Activated T-helper 1 cell treated with Interleukin-2 at 50 U/mL for 16 hours (primary cell): ENCODE results near the gene NRG3.

Experiments
- DNase-seq: peaks from one replicate; pipeline ENCODE4 v3.0.0-alpha.2; 2020; ENCODE audit warnings: low read depth

NRG3 gene

DNA sequence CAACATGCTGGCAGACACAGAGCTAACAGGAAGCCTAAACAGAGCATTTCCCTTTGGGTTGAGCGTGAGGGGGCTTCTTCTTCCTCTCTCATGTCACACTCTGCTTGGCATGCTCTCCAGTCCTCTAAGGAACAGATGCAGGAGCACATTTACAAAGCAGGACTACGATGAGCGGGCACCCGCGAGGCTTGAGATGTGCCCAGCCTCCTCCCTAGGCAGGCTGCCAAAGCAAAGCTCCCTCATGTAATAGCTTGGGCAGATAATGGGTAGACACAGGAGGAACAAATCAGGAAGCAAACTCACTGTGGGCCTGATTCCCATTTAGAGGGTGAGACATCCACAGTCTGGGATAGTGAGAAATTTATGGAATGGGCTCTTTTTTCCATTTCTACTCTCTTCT is 519.1 kb downstream of the NRG3 start:
- DNase-seq = no peak

DNA sequence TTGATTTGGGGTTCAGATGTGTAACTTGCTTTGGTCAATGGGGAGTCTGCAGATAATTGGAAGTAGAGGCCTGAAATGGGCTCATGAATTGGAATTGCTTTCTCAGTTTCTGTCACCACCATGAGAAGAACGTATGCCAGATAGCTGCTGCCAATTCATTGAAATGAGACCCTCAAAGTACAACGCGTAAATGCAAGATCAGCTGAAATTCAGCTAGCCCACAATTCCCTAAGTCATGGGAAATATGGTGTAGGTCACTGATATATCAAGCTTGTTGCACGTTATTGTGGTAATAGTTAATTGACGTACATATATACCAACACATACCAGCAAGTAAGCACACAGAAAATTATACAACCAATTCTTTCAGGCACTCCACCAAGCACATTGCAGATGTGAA is 520.0 kb downstream of the NRG3 start:
- no peak for DNase-seq

DNA sequence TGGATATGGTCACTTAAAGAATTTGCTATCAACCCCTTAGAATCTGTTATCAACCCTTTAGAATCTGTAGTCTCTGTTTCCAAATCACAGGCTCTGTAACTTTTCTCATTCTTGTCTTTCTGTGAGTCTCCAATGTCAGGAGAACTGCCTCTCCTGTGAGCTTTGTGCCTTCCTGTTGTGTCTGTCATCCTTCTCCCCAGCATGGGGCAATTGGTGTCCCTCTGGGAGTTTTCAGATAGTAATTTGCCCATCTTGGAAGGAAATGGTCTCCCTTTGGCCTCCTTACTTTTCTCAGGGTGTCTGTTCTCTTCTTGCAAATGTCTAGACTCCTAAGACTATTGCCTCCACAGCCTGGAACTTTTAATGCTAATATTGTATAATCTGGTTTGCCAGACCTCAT is 521.9 kb downstream of the NRG3 start:
- no peak for DNase-seq

DNA sequence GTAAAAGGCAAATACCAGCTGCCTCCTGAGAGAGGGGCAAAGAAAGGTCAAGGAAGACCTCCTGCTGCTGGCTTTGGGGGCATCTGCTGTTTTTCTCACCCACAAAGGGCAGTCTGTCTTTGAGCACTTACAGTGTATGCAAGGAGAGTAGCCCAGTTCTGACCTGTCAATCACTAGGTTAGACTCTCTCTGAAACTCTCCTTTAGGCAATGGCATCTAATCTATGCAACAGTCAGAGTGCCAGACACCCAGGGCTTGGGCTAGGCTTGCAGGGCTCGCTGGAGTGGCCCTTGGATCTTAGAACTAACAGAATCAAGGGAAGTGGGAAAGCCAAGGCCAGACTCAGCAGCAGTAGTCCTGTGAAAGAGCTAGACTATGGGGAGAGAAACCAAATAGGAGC is 522.9 kb downstream of the NRG3 start:
- DNase-seq = no peak

DNA sequence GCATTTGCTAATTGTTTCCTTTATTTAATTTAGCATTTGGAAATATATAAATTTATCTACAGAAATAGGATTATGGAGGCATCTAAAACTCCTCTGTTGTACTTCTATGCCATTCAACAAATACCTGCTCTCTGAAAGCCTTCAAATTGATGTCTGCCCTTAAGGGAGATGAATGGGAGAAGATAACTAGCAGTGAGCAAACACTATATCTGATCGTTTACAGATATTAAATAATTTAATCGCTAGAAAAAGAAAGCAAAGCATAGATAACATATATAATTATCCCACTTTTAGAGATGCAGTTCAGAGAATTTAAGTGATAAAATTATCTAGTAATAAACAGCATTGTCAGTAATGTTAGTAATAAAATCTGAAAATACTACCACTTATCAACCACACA is 524.9 kb downstream of the NRG3 start:
- DNase-seq = no peak

DNA sequence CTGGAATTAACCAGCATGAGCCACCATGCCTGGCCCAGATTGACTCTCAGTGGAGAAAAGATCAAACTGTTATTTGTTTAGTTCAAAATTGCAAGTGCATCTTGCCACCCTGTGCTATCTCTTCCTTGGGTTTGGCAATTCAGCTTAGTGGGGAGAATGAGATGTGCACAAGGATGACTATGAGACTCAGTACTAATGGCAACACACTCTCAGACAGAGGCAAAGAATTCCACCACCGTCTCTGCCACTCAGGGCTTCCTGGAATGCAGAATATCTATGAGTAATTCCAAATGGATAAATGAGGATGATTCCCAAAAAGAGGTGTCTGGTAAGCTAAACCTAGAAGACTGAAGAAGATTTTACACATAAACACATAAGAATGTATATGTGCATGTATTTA is 525.8 kb downstream of the NRG3 start:
- no peak for DNase-seq

DNA sequence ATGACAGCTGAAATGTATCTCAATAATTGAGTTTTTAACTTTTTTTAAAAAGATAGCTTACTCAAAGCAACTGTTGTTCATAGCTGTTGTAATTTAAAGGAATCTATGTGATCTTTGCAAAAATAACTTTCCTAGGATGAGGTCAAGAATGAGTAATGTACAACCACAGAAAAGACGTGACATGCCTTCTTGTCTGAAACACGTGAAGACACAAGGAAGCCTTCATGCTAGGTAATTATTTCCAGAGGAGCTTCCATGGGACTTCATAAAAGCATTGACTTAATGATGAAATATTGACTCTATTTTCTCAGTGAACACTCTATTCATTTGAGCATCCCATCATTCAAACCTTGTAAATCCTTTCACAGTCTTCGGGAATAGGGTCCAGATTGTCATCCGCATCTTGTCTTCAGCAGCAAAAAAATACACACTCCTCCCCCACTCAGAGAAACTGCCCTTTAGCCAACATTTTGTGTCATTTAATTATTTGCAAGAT is 528.0 kb downstream of the NRG3 start:
- no peak for DNase-seq

GRCh38 chr10:82409671-82410070 is 534.7 kb downstream of the NRG3 start:
- DNase-seq = no peak

- no peak for DNase-seq
These were observed 536.4 kb downstream of the NRG3 start for GRCh38 chr10:82411416-82411815.

- DNase-seq = no peak
These were observed 545.0 kb downstream of the NRG3 start for GRCh38 chr10:82420001-82420400.

GRCh38 chr10:82429302-82429701 is 554.3 kb downstream of the NRG3 start:
- DNase-seq = no peak

DNA sequence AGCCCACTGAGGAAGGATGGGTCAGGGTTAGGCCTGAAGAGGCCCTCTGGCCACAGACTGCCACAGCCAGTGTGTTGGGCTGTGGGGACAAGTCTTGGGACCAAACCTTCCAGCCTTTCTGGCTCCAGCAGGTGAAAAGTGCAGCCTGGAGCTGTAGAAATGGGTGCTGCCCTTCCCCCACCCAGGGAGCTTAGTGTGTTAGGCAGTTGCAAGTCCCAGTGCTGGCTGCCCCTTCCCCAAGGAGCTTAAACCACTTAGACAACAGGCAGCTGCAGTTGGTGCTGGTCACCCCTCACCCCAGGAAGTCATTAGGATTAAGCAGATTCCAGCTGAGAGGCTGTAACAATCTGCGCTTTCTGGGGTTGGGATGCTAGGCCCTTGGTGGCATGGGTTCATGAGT is 563.3 kb downstream of the NRG3 start:
- DNase-seq = no peak

- no peak for DNase-seq
These were observed 565.8 kb downstream of the NRG3 start for GRCh38 chr10:82440775-82441174.

GRCh38 chr10:82452046-82452445 is 577.1 kb downstream of the NRG3 start:
- DNase-seq = no peak

DNA sequence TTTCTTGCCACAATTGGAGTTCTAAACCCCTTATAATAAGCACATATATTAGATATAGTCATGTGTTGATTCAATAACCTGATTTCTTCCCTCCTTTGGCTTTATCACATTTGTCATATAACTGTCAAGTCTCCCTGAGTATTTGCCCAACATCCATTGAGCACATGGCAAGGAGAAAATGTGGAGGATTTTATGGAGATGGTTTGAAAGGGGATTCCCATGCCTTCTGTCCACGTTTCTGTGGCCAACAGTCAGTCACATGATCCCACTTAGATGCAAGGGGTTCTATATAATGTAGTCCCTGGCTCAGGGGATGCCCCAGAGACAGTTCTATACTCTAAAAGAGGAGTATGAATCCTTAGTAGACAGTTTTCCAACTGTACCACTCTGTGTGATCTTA is 577.7 kb downstream of the NRG3 start:
- DNase-seq = no peak

GRCh38 chr10:82453678-82454293 is 578.8 kb downstream of the NRG3 start:
- DNase-seq = no peak

- no peak for DNase-seq
These were observed 588.0 kb downstream of the NRG3 start for GRCh38 chr10:82462910-82463551.

GRCh38 chr10:82463614-82464013 is 588.6 kb downstream of the NRG3 start:
- no peak for DNase-seq

- no peak for DNase-seq
These were observed 589.3 kb downstream of the NRG3 start for GRCh38 chr10:82464191-82464818.

DNA sequence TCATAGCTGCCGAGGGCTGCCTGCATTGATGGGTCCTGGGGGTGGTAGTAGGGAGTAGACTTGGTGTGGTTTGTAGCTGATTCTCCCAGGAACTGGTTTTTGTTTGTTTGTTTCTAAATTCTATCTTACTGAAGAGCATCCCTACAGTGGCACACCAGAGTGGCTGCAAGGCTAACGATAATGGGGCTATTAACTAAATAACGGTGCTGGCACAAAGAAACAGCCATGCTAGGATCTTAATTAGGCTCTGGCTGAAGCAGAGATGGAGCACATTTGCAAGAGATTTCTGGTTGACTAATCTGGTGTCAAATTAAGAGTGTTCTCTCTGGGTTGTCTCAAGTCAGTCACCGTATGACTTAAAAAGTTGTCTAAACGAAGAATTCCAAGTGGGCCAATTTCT is 590.0 kb downstream of the NRG3 start:
- no peak for DNase-seq

DNA sequence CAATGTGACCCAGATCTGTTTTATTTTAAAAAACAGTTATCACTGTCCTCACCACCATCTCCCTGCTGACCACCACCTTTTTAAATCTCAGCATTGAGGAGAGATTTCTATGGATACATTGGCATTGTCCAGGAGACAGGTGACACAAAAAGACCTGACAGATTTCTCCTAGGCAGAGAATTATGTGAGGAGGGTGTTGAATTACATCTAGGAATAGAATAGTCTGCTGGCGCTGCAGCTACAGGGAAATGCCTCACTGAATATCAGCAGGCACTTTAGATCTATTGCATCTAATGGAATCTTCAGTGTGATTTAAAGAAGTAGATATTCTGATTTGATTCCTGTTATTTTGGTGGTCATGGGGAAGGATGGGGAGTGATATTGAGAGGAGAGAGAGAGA is 593.5 kb downstream of the NRG3 start:
- DNase-seq = no peak

DNA sequence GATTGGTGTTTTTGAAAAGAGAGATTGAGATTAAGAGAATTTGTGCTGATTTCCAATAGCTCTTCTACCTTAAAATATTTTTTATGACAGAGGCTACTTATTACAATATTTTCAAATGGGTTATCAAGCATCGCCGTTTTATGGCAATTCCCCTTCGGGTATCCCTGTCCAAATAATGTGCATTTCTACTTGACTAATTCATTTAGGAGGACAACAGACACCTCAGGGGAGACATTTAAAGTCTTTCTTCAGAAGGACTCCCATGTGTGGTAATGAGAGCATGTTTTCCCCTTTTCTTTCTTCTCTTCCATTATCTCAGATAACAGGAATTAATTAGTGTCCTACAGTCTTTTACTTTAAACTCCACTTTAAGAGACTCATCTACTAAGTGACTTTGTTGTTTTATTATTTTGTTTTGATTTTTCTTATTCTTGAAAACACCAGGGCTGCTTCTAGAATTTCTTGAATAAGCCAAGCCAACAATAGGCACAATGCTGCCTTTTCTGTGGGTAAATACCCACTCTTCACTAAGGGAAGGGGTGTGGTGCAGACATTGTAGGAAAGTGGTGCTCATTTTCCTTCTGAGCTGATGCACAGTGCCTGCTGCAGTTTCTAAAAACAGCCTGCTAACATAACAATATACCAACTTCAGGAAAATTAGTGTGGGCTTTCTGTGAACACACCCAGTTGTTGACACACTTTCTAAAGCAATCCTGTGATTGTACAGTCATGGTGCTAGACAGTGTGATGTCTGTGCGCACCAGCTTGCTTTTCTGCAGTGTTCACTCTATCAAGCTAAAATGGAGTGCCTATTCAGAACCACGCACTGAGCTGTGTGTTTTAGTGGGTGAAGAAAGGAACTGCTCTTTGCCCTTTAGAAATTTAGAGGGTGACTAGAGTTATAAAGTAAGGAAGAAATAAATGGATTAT is 597.7 kb downstream of the NRG3 start:
- no peak for DNase-seq

DNA sequence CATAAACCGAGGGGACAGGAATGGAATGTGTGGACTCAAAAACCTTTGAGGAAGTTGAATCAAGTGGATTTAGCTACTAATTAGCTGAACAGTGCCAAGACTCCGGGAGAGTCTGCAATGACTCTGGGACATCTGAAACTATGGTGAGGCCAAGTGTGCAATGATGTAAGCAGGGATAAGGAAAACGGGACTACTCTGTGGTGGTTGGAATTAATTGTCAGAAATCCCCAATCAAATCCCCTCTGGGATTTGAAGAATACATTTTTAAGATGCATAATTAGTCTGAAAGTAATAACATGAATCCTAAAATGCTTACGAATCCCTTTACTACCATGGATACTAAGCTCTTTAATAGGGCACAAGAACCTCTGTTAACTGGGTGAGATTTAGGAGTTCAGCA is 602.8 kb downstream of the NRG3 start:
- no peak for DNase-seq
